ENCODE measurements around the gene APPBP2. TPM values are rescaled to one million over a fixed set of nuclear protein-coding genes. Genes with fewer than 3 reads are reported as not detected.

Gene APPBP2
- total RNA-seq, 2 experiments from 2014 or later: 18.5 to 18.7 TPM

DNA sequence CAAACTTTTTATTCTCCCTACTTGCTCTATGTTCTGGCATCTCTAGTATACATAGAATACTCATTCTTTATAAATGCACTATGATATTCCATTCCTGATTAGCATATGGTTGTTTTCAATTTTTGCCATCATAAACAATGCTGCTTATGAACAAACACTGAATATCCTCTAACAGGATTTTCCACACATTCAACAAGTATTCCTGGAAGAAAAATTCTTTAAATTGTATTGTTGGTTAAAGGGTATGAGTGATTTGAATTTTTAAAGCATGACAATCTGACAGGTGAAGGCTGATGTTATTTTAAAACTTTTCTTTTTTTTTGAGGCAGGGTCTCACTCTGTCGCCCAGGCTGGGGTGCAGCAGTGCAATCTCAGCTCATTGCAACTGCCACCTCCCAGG, 11.5 kb downstream of the APPBP2 start:
- H3K4me1 ChIP-seq (ENCODE audit: insufficient read depth, low read length): peaks cover 15% of the 10 kb centered on the region
- H3K27ac Mint-ChIP-seq: no peak overlapping the region
- H3K4me3 Mint-ChIP-seq: no peak overlapping the region
- no peak for ATAC-seq (ENCODE audit: poor library complexity)
- H3K36me3 Mint-ChIP-seq (ENCODE audit: low read depth): peaks cover 64% of the 10 kb centered on the region
- ChIA-PET POLR2A (no interaction called here), CTCF (interaction anchor here (0.7 kb wide), 1 partner anchor 1349 kb away, joined by 3 read pairs; no protein-coding TSS in a partner anchor)
- no peak for DNase-seq
- intact Hi-C loops (cut with DNase I, micrococcal nuclease): no loop called here
- H3K4me3 ChIP-seq (ENCODE audit: low read length): no peak overlapping the region
- peaks cover 51% of the 10 kb centered on the region for H3K4me1 Mint-ChIP-seq (ENCODE audit: low read depth)
- no peaks in the 10 kb centered on the region for H3K27me3 ChIP-seq (ENCODE audit: control insufficient read depth in 1 of 2, insufficient read depth in 2 of 2, low read length in 2 of 2)
- TF ChIP-seq, protein P1, sequence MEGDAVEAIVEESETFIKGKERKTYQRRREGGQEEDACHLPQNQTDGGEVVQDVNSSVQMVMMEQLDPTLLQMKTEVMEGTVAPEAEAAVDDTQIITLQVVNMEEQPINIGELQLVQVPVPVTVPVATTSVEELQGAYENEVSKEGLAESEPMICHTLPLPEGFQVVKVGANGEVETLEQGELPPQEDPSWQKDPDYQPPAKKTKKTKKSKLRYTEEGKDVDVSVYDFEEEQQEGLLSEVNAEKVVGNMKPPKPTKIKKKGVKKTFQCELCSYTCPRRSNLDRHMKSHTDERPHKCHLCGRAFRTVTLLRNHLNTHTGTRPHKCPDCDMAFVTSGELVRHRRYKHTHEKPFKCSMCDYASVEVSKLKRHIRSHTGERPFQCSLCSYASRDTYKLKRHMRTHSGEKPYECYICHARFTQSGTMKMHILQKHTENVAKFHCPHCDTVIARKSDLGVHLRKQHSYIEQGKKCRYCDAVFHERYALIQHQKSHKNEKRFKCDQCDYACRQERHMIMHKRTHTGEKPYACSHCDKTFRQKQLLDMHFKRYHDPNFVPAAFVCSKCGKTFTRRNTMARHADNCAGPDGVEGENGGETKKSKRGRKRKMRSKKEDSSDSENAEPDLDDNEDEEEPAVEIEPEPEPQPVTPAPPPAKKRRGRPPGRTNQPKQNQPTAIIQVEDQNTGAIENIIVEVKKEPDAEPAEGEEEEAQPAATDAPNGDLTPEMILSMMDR (IDR thresholded peaks at IDR 0.05): no peak
- H3K27ac ChIP-seq (ENCODE audit: low read depth in 1 of 2, low read length in 2 of 2): no peak overlapping the region
- H3K27me3 Mint-ChIP-seq: no peaks in the 10 kb centered on the region
- H3K9me3 ChIP-seq (ENCODE audit: control insufficient read depth in 1 of 2, insufficient read depth in 1 of 2, low read length in 2 of 2): no peaks in the 10 kb centered on the region
- no peaks in the 10 kb centered on the region for H3K9me3 Mint-ChIP-seq
- peaks cover 29% of the 10 kb centered on the region for H3K36me3 ChIP-seq (ENCODE audit: insufficient read depth, low read length)

DNA sequence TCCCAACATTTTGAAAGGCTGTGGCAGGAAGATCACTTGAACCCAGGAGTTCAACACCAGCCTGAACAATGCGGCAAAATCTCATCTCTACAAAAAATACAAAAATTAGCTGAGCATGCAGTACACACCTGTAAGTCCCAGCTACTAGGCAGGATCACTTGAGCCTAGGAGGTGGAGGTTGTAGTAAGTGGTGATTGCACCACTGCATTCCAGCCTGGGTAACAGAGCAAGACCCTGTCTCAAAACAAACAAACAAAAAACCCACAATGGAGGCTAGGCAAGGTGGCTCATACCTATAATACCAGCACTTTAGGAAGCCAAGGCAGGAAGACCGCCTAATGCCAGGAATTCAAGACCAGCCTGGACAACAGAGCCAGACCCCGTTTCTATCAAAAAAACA, 12.0 kb downstream of the APPBP2 start:
- peaks cover 51% of the 10 kb centered on the region for H3K4me1 Mint-ChIP-seq (ENCODE audit: low read depth)

DNA sequence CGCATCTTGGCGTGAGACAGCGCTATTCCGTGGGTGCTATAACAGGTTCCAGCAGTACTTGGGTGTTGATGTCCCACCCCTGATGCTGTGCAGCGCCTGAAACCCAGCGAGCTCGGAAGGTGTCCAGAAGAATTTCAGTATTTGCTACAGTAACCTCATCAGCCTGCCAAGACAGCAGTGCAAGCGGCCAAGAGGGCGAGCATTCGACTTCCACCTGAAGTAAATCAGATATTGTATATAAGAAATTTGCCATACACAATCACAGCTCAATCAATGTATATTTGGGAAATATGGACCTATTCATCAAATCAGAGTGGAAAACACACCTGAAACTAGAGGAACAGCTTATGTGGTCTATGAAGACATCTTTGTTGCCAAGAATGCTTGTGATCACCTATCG, 13.0 kb downstream of the APPBP2 start:
- ATAC-seq (ENCODE audit: poor library complexity) (no peak), DNase-seq (no peak)
- ChIA-PET POLR2A (no interaction called here), CTCF (interaction anchor here (0.6 to 1.1 kb wide), 4 partner anchors 11 to 1060 kb away, joined by 3 to 4 read pairs (median 4); no protein-coding TSS in a partner anchor)
- H3K27ac ChIP-seq (ENCODE audit: low read depth in 1 of 2, low read length in 2 of 2): no peak overlapping the region
- H3K4me3 ChIP-seq (ENCODE audit: low read length): no peak overlapping the region
- no peak overlapping the region for H3K27ac Mint-ChIP-seq
- H3K36me3 Mint-ChIP-seq (ENCODE audit: low read depth): peaks cover 68% of the 10 kb centered on the region
- H3K27me3 ChIP-seq (ENCODE audit: control insufficient read depth in 1 of 2, insufficient read depth in 2 of 2, low read length in 2 of 2): no peaks in the 10 kb centered on the region
- H3K9me3 ChIP-seq (ENCODE audit: control insufficient read depth in 1 of 2, insufficient read depth in 1 of 2, low read length in 2 of 2): no peaks in the 10 kb centered on the region
- TF ChIP-seq, protein P1 (IDR thresholded peaks at IDR 0.05): no peak
- H3K27me3 Mint-ChIP-seq: no peaks in the 10 kb centered on the region
- peaks cover 7% of the 10 kb centered on the region for H3K4me1 ChIP-seq (ENCODE audit: insufficient read depth, low read length)
- no peaks in the 10 kb centered on the region for H3K9me3 Mint-ChIP-seq
- peaks cover 50% of the 10 kb centered on the region for H3K4me1 Mint-ChIP-seq (ENCODE audit: low read depth)
- no peak overlapping the region for H3K4me3 Mint-ChIP-seq
- peaks cover 18% of the 10 kb centered on the region for H3K36me3 ChIP-seq (ENCODE audit: insufficient read depth, low read length)
- intact Hi-C loops (cut with DNase I, micrococcal nuclease): no loop called here

More for the DNA sequence above, 12.0 kb downstream of the APPBP2 start:
- Histone ChIP-seq H3K4me3 (ENCODE audit: low read length) (no peak overlapping the region), H3K36me3 (ENCODE audit: insufficient read depth, low read length) (peaks cover 25% of the 10 kb centered on the region), H3K27ac (ENCODE audit: low read depth in 1 of 2, low read length in 2 of 2) (no peak overlapping the region), H3K27me3 (ENCODE audit: control insufficient read depth in 1 of 2, insufficient read depth in 2 of 2, low read length in 2 of 2) (no peaks in the 10 kb centered on the region), H3K4me1 (ENCODE audit: insufficient read depth, low read length) (peaks cover 15% of the 10 kb centered on the region), H3K9me3 (ENCODE audit: control insufficient read depth in 1 of 2, insufficient read depth in 1 of 2, low read length in 2 of 2) (no peaks in the 10 kb centered on the region)
- DNase-seq (no peak), ATAC-seq (ENCODE audit: poor library complexity) (no peak)
- no peak overlapping the region for H3K4me3 Mint-ChIP-seq
- intact Hi-C loops (cut with DNase I, micrococcal nuclease): no loop called here
- H3K36me3 Mint-ChIP-seq (ENCODE audit: low read depth): peaks cover 66% of the 10 kb centered on the region
- TF ChIP-seq, protein P1 (IDR thresholded peaks at IDR 0.05): no peak
- no peaks in the 10 kb centered on the region for H3K27me3 Mint-ChIP-seq
- no peak overlapping the region for H3K27ac Mint-ChIP-seq
- CTCF ChIA-PET: interaction anchor here (0.9 to 1.1 kb wide), 3 partner anchors 10 to 87 kb away, joined by 3 to 4 read pairs (median 4); no protein-coding TSS in a partner anchor
- no peaks in the 10 kb centered on the region for H3K9me3 Mint-ChIP-seq
- POLR2A ChIA-PET: no interaction called here

Data from CD4-positive, alpha-beta T cell (primary cell).